ACHN (cell line): ENCODE measurements around the gene ECE1.
"Not testable (repeated sequence)": the region's sequence is repeated elsewhere in the genome, so short reads cannot be mapped to it uniquely, and the experiment has no call there.

Experiments
- DNase-seq: peaks from one replicate; pipeline ENCODE4 v3.0.0-alpha.2; 2015
- in situ Hi-C: cut with HindIII; loops from 2 replicates; pipeline ENCODE4 v1.10.0; 2017; ENCODE audit warnings: low sequenced_read_pairs, low pct_ligation_motif_present, low pct_unique_long_range_greater_than_20kb

The ECE1 gene

DNA sequence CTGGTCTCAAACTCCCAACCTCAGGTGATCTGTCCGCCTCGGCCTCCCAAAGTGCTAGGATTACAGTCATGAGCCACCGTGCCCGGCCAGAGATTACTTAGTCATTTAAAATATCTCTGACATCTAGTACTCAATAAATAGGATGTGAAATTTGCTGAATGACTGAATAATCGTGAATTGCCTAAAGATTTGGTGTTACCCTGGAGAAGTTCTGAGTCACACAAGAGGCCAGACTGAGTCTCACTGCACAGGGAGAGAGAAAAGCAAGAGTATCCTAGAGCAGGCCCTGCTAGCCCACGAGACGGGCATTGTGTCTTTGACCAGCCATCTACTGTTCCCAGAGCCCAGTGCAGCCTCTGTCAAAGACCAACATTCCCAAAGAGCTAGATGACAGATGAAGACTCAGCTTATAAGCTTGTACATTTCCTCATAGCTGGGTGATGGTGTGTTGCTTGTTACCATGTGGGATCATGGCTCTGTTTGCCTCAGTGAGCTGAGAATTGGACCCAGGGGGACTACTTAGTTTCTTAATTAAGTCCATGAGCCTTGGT, 108.0 kb downstream of the ECE1 start:
- DNase-seq = no peak
- in situ Hi-C loops = no loop called here

DNA sequence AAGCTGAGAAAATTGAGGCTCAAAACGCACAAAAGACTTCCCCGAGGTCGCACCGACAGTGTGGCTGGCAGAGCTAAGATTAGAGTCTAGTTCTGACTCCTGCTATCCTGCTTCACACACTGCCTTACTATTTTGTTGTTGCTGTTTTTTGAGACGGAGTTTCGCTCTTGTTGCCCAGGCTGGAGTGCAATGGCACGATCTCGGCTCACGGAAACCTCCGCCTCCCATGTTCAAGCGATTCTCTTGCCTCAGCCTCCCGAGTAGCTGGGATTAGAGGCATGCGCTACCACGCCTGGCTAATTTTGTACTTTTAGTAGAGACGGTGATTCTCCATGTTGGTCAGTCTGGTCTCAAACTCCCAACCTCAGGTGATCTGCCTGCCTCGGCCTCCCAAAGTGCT, 112.0 kb downstream of the ECE1 start:
- DNase-seq, in situ Hi-C loops: not testable (repeated sequence)

DNA sequence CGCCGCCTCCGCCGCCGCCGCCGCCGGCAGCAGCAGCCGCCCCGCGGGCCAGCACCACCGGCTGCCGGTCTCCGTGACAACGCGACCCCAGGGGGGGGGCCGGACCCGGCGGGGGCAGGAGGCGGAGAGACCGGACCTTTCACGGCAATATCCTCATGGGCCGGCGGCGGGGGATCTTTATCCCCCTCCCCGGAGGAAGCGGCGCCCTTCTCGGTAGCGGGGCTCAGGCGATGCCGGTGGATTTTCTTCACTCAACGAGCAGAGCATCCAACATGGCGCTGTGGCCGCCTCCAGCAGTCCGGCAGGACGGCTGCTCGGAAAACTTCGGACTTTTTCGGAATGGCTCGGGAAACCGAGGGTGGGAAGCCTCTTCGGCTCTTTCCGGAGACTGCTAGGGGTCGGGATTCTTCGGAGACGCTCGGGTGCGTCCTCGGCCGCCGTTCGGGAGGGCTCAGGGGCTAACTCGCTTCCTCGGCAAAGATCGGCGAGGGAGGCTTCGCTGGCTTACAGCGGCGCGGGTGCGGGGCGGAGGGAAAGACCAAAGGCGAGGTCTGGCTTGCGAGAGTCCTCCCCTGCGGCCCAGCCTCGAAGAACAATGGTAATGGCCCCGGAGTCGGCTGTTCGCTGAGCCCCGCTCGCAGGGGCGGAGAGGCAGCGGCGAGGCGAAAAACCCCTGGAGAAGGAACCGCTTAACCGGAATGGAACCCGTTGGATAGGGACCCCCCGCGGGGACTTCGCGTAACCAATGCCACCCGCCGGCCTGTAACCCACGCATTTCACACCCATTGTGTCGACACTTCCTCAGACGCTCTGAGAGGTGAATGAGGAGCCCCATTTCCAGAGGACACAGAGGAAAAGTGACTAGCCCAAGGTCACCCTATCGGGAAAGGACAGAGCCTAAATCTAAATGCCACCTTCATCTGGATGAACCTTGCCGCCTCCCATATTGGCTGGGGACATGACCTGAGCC, 113.4 kb downstream of the ECE1 start, which contains the start of gene EIF4G3:
Gene EIF4G3, minus strand, starts transcription at position 312 of the 970 bp plus-strand sequence. CDS start 174,155 bp downstream, outside the sequence.
- peak; percentile 95 for DNase-seq
- in situ Hi-C loops = no loop called here

DNA sequence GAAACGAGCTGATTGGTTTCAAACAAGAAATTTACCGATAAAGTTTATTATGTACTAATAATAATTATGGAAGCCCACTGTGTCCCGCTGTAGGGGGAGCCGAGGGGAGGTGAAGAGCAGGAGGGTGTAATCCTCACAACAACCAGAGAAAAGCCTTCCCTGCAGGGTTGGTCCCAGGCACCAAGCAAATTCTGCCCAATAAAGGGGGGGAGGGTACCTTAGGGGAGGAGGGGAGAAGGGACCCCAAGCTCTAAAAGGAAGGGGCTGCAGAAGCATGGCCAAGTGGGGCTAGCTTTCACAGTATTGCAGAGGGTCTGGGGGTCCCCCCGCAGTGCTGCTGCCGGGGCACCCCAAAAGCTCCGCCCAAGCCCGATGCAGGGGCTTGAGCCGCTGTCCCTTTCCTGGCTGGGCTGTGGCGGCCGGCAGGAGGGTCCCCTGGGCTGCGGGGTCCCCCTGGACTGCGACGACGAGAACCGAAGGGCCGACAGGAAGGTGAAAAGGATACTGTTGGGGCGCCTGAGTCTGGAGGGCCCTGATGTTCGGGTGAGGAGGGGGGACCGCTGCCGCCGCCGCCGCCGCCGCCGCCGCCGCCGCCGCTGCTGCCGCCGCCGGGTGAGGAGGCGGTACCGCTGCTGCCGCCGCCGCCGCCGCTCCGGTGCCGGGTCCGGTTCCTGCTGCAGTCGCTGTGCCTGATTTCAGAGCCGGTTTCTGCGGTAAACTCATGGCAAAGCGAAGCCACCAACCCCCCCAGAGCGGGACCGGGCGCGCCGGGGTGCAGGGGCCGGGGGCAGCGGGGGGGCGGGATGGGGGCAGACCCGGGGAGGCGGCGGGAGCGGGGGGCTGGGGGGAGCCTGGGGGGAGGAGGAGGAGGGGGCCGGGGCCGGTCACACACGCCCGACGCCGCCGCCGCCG, 114.3 kb downstream of the ECE1 start:
- DNase-seq = no peak
- in situ Hi-C loops = no loop called here

DNA sequence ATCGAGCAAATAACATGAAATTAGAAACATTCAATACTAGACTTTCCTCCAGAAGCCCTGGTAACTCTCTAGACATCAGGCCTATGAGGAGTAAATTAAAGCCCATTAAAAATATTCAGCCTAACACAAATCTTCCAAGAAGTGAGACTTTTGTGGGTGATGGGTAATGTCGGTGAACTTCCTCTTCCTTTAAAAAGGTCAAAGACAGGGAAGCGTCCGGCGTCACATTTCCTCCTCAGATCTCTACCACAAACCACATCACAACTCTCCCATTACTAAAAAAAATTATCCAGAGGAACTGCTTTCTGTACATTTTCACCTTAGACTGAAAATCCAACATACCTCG, 115.0 kb downstream of the ECE1 start:
- in situ Hi-C loops = no loop called here
- DNase-seq = no peak

DNA sequence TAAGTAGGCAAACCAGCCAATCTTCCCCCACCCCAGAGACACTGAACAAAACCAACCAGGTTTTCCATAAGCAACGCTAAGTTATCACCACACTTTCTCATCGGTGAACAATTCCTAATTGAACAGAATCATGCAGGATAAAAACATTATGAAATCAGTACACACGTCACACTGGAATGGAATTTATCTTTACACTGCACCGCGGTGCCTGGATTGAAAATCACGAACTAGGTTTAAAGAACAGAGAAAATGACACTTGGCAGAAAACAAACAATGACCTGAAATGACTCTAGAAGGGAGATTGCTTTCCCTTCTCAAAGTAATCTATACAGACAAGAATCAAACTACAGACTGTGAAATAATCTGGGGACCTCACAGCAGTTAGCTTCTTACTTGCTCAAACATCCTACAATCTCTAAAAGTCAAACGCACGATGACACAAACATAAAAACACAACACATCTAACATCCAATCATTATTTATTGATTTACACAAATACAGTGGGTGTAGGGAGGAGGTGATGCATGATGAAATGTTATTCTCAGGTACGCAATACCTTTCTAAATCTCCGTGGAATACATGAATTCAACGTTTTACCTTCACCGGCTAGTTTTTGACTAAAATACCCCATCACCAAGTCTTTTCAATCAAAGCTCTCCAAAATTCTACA, 115.5 kb downstream of the ECE1 start:
- DNase-seq = no peak
- in situ Hi-C loops = no loop called here

DNA sequence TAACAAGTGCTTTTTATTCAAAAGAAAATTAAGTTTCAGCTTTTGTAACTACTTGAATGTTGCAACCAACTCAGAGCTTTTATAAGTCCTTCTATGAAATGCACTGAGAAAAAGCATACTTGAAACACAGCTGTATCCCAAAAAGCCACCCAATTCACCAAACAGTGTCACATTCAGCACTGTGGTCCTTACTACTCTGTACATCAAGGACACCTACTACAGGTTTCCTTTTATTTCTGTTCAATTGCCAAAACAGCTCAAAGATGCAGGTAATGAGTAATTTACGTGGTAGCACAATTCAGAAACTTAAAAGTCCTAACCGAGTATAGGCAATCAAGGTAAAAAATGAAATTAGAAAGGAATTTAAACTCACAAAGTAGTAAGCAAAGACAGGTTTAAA, 116.0 kb downstream of the ECE1 start:
- in situ Hi-C loops = no loop called here
- no peak for DNase-seq

DNA sequence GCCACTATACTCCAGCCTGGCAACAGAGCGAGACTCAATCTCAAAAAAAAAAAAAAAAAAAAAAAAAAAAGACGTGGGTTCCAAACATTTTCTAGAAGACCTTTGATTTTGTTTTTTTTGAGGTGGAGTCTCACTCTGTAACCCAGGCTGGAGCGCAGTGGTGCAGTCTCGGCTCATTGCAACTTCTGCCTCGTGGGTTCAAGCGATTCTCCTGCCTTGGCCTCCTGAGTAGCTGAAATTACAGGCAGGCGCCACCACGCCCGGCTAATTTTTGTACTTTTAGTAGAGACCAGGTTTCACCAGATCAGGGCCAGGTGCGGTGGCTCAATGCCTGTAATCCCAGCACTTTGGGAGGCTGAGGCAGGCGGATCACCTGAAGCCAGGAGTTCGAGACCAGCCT, 117.2 kb downstream of the ECE1 start:
- DNase-seq, in situ Hi-C loops: not testable (repeated sequence)

DNA sequence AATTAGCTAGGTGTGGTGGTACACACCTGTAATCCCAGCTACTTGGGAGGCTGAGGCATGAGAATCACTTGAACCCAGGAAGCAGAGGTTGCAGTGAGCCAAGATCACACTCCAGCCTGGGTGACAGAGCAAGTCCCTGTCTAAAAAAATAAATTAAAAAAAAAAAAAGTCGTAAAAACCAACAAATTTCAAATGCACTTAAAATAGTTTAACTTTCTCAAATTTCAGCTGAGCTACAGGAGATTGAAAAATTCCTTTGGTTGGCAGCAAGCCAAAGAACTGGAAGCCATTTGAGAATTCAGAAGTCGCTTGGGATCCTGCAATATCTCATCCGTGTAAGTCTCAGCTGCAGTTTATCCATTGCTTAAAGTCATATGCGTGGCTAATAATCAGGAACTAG, 119.4 kb downstream of the ECE1 start:
- DNase-seq, in situ Hi-C loops: not testable (repeated sequence)

DNA sequence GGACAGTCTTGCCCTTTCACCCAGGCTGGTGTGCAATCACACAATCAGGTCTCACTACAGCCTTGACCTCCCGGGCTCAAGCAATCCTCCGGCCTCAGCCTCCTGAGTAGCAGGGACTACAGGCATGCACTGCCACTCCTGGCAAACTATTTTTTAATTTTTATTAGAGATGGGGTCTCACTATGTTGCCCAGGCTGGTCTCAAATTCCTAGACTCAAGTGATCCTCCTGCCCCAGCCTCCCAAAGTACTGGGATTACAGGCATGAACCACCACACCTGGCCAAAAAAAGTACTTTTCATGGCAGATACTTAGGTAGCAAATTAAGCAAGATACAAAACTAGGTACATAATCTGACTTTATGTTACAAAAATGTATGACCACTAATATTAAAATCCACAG, 121.8 kb downstream of the ECE1 start:
- DNase-seq = no peak
- in situ Hi-C loops = no loop called here
